VCaP (cell line): ENCODE measurements around the gene UBL7.
A peak's percentile ranks its signal among the peaks of the same experiment; 100 is the strongest.

Source experiments
- H3K27ac ChIP-seq: fragments of 450-650 bp; 2 replicates; pipeline ENCODE4 v1.5.1; 2017
- CTCF ChIP-seq: fragments of 450-650 bp; conservative IDR thresholded peaks from 2 replicates; pipeline ENCODE4 v1.5.1; 2017; ENCODE audit warnings: mild to moderate bottlenecking, moderate library complexity

UBL7 gene

GRCh38 chr15:74432968-74433591 is 27.9 kb downstream of the UBL7 start:
- TF ChIP-seq CTCF, result no peak
- H3K27ac ChIP-seq, result peak overlapping the region; percentile 72

GRCh38 chr15:74432271-74432967 is 28.5 kb downstream of the UBL7 start:
- no peak for TF ChIP-seq CTCF
- H3K27ac ChIP-seq, result peak overlapping the region; percentile 72; the same call in 1 of the 2 replicates

DNA sequence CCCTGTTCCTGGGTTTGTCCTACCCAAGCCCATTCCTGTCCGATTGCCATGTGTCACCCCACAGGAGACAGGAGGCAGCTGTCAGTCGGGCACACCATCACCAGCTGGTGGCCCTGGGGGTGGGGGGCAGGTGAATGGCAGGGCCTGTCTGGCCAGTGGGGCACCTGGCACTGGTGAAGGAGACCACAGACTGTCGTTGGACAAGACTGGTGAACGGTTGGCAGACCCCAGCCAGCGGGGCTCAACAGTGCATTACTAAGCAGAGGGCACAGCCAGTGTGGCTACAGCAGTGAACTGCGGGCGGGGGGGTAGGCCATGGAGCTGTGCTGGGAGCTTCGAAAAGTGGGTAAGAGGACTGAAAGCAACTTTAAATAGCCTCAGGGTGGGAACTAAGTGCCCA is 29.3 kb downstream of the UBL7 start:
- no peak overlapping the region for H3K27ac ChIP-seq
- TF ChIP-seq CTCF, result no peak

- no peak for TF ChIP-seq CTCF
- no peak overlapping the region for H3K27ac ChIP-seq
Measured at GRCh38 chr15:74431116-74431515, 29.8 kb downstream of the UBL7 start.

DNA sequence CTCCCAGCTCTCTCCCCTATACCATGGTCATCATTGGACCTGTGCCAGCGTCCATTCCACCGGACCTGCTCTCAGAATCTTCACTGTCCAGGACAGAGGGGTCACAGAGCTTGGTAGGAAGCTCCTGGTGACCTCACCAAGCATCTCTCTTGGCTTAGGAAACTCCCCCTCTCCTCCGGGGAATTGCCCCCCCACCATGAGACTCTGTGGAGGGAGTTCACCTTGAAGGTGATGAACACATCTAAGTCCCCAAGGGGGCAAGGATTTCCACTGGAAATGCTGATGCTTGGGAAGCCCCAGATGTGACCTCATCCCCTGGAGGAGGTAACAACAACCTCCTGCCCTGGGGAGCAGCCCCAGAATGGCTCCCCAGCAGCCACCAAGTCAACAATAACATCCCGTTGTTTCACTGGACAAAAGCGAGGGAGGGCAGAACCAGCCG is 30.4 kb downstream of the UBL7 start:
- TF ChIP-seq CTCF, result no peak
- no peak overlapping the region for H3K27ac ChIP-seq

DNA sequence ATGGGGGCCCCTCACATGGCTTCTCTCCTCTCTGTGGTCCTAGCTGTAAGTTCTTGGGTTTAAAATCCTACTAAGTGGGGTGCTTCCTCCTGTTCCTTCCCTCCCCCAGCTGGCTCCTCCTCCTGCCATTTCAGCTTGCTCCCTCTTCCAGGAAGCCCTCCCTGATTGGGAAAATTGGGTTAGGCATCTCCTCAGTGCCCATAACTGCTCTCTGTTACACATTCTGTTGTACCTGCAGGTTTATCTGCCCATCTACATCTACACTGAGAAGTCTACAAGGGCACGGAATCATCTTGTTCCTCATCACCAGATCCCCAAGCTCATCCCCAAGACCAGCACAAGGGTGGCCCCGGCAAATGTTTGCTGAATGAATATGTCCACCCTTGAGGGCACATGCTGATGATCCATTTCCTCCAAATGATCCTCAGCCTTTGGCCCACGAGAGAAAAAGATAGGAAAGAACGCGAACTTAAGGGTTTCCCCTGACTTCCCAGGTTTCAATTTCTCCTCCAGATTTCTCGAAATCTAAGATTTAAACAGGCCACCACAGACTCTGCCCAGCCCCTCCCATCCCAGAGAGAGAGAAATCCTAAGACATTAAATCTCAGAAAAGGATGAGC is 31.1 kb downstream of the UBL7 start:
- no peak overlapping the region for H3K27ac ChIP-seq
- no peak for TF ChIP-seq CTCF

DNA sequence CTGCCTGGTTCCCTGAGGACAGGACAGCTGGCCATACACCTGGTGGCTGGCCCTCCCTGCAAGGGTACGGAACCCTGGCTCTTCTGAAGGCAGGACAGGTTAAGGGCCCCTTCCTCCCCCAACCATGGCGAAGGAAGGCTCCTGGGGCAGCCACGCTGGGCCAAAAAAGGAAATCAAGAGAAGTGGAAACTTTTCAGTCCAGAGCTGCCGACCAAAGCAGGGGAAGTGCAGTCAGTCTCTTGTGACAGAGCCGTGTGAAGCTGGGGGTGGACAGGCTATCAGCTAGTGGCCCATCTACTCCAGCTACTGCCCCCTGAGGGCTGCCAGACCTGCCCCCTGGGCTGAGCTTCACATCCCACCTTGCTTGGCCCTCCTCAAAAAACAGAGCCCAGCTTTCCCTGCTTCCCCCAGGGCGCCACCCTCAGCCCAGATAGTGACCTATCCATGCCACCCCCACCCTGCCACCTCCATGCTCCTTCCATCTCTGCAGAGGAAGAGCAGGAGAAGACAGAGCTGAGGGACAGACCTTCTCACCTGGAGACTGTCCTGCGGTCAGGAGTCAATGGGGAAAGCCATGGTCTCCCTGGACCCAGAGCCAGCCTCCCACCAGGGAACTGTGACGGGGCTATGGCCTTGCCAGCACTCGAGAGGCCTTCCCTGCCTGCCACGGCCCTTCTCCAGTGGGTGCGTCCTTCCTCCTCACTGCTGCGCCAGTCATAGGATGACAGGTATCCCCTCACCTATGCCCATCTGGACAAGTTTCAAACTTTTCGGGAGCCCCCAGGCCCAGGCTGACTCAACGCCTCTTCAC is 31.8 kb downstream of the UBL7 start:
- TF ChIP-seq CTCF, result no peak
- H3K27ac ChIP-seq, result no peak overlapping the region
